ENCODE results near the gene TSBP1.

GRCh38 chr6:32313964-32314363 lies 57.7 kb downstream of the TSBP1 start:
- no peak for TF ChIP-seq MTF1 (CRISPR knock-in tag; IDR thresholded peaks at IDR 0.05)
- TF ChIP-seq SCMH1 (CRISPR knock-in tag; IDR thresholded peaks at IDR 0.05; ENCODE audit: borderline replicate concordance): no peak
- no peak for TF ChIP-seq HDAC1 (CRISPR knock-in tag; IDR thresholded peaks at IDR 0.05)
- TF ChIP-seq NFYB (CRISPR knock-in tag; IDR thresholded peaks at IDR 0.05): no peak
- no peak for TF ChIP-seq NR2F1 (CRISPR knock-in tag; IDR thresholded peaks at IDR 0.05)
- no peak for TF ChIP-seq ZNF256 (CRISPR knock-in tag; conservative IDR thresholded peaks at IDR 0.05)
- TF ChIP-seq POLR2A (IDR thresholded peaks at IDR 0.05; ENCODE audit: insufficient read depth in 1 of 2, low read depth in 2 of 2, low read length in 2 of 2): no peak
- TF ChIP-seq SUZ12 (IDR thresholded peaks at IDR 0.05; ENCODE audit: low read depth, low read length): no peak
- no peak for TF ChIP-seq SMC3 (IDR thresholded peaks at IDR 0.05; ENCODE audit: low read length)
- no peak for TF ChIP-seq CTCF (CRISPR knock-in tag; IDR thresholded peaks at IDR 0.05)
- TF ChIP-seq EZH2 (conservative IDR thresholded peaks at IDR 0.05; ENCODE audit: low read depth, low read length): no peak
- no peak for TF ChIP-seq BCL6 (CRISPR knock-in tag; IDR thresholded peaks at IDR 0.05)

Measured in HepG2 (cell line).